Activated T-helper 1 cell treated with anti-CD3 and anti-CD28 coated beads, Interleukin-2, amount 50 U/mL, for 16 hours (primary cell): ENCODE results near the gene ALK.

Source experiments
- DNase-seq, 2 donors: peaks; one replicate each; pipeline ENCODE4 v3.0.0-alpha.2; 2020; ENCODE audit warnings: low read depth in 1 of 2, low spot score in 1 of 2

ALK gene

DNA sequence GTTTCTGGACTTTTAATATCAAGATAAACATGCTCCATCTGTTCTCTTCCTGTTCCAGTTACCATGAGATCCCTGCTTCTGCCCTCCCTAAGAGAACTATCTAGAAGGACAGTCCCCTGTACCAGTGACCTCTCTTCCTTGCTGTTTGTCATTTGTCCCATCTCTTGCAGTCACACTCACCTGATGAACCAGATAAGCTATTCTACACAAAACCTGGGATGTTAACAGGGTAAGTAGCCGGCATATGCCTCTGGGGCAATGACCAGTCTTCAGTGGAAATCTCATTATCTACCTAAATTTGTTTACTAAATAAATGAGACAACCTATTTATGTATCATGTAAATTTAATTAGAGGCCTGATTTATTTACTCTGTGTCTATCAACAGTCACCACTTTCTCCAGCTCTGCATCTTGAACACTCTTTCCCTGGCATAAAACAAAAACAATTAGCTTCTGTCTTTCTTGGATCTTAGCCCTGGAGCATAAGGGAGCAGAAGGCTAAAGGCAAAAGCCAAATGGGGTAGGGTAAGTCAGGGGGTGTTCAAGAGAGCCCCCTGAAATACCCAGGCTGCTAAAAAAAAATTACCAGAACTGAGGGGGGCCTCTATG lies 337.7 kb downstream of the ALK start:
- no peak for DNase-seq

GRCh38 chr2:29583104-29583503 lies 338.3 kb downstream of the ALK start:
- no peak for DNase-seq

DNA sequence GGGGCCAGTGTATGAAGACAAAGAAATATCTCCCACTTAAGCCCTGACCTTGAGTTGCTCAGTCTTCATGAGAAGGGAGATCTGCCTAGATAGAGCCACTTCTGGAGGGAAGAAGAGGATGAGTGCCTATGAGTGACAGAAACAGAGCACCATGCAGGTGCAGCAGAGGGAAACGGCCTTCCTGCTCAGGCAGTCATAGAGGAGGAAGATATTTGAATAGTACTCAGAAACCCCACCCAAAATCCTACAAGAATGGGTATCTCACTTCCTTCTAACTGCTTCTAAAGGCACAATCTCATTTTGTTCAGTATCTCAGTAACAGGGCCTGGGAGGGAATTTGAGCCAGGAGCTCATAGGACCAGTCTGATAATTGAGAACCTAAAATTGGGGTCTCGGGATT lies 339.3 kb downstream of the ALK start:
- no peak for DNase-seq

GRCh38 chr2:29580223-29580622 lies 341.2 kb downstream of the ALK start:
- no peak for DNase-seq

DNA sequence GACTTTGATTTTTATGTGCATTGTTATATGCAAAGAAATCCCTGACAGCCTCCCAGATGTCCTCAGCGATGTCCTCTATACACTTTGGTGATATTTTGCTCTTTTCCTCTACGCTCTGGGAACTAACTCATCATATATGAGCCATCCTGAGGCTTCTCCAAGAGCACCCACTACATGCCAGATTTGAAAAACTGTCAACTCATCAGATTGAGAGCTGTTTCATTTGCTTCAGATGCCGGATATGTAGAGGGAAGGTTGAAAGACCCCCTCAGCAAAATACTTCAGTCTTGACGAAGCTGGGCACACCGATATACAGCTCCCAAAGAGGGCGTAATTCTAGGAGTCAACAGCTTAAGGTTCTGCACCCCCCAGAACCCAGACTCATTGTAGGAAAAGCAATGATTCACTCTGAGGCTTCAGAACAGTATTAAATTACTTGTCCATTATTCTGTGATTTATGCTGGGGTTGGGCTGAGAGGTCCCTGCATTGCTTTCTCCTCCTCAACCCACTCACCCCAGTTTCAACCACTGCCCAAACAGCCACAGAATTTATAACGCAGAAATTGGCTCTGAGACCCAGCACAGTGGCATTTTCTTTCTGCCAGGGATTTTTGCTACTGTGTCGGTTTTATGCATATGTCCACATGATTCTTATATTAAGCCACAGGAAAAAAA lies 341.8 kb downstream of the ALK start:
- no peak for DNase-seq

DNA sequence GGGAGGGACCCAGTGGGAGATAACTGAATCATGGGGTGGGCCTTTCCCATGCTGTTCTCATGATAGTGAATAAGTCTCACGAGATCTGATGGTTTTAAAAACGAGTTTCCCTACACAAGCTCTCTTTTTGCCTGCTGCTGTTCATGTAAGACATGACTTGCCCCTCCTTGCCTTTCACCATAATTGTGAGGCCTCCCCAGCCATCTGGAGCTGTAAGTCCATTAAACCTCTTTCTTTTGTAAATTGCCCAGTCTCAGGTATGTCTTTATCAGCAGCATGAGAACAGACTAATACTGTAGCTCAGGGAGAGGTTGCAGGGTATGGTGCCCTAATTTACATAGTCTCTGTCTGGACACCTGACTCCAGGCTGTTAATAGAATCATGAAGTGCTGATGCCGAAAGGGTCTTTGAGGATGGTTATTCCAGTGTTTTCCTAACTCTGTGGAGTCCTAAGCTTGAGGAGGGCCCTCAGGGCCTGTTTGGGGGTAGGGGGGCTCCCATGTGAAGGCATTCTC lies 343.2 kb downstream of the ALK start:
- no peak for DNase-seq

- DNase-seq: no peak
These were observed 345.2 kb downstream of the ALK start for GRCh38 chr2:29576231-29576630.

- DNase-seq: no peak
These were observed 346.0 kb downstream of the ALK start for GRCh38 chr2:29575370-29575890.

- DNase-seq: no peak
These were observed 347.8 kb downstream of the ALK start for GRCh38 chr2:29573612-29574011.

GRCh38 chr2:29573147-29573546 lies 348.2 kb downstream of the ALK start:
- no peak for DNase-seq

- DNase-seq: no peak
These were observed 350.8 kb downstream of the ALK start for GRCh38 chr2:29570539-29570938.

DNA sequence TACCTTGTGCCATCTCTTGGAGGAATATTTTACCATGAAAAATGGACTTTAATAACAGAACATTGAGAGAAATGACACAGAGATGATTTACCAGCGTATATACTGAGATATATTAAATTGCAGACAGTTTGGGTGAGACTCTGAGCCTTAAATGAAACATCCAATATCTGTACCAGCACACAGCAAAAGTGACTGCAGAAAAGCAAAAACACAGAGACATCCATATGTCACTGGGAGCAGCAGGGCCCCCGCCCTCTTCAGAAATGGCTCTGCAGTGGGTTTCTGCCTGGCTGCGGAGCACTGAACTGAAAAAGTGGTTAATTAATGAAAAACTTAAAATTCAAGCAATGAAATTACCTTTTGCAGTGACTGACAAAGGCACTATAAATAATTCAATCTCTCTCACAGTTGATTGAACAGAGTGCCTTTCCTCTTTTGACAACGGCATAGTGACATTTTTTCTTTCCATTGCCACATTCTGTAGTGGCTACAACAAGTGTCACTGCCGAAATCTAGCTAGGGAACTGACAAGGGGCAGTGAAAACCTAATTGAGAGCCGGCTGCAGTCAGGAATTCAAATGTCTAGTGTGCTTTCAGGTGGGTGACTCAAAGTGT lies 353.4 kb downstream of the ALK start:
- DNase-seq: no peak

DNA sequence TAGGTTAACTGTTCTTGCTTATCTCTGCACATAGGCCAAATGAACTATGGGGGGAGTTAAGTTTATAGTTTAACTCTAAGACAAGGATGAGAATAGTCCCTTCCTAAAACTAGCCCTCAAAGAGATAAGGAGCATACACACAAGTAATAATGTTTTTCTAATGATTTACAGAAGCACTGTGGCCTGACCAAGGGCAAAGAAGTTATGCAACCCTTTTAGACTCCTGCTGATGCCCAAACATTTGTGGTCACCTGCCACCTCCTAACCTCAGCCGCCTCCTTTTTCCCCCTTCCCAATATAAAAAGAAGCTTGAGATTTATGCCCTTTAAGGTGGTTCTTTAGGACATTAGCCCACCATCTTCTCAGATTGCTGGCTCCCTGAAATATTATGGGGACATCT lies 357.7 kb downstream of the ALK start:
- DNase-seq: no peak

DNA sequence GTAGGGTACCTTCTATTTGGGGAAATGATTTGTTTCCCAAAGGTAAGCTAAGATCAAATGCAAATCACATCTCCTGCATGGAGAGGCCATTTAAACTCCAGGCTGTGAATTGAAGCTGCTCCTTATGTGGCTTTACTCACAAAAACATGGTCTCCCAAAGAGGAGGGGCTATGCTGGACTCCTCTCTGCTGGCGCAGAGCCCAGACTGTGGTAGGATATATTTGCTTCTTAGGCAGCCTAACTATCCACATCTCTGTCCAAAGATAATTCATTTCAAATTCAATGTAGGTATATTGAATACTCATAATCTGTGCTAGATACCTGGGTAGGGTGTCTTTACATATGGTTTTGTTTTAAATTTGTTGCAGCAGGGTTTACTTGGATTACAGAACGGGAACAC lies 358.5 kb downstream of the ALK start:
- no peak for DNase-seq

GRCh38 chr2:29562319-29562718 lies 359.1 kb downstream of the ALK start:
- no peak for DNase-seq

GRCh38 chr2:29561628-29562027 lies 359.8 kb downstream of the ALK start:
- DNase-seq: no peak

GRCh38 chr2:29561181-29561580 lies 360.2 kb downstream of the ALK start:
- DNase-seq: no peak

- no peak for DNase-seq
These were observed 360.8 kb downstream of the ALK start for GRCh38 chr2:29560566-29560965.

DNA sequence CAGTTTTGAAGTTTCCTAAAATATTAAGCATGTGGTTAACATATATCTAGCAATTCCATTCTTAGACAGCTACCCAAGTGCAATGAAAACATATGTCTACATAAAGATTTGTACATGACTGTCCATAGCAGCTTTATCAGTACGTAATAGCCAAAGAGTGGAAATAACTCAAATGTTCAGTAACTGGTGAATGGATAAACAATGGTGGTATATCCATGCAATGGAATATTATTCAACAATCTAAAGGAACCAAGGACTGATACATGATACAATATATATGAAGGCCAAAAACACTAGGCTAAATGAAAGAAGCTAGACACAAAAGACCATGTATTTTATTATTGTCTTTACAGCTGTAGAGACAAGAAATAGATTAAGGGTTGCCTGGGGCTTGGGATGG lies 361.4 kb downstream of the ALK start:
- no peak for DNase-seq

DNA sequence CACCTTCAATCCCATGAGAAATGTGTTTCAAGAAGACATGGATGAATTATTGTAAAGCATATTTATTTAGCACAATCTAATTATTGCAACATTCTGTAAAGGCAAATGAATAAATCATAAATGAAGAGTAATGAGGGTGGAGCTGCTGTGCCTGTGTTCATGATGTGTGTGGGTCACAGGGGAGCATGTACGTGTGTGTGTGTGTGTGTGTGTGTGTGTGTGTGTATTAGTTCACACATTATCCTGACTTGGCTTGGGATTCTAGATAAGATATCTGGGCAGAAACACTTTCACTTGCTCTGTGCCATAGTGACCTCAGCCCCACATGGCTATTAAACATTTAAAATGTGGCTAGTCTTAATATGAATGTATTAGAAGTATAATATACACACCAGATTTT lies 361.8 kb downstream of the ALK start:
- DNase-seq: no peak

GRCh38 chr2:29558097-29558496 lies 363.3 kb downstream of the ALK start:
- no peak for DNase-seq

GRCh38 chr2:29557268-29557667 lies 364.1 kb downstream of the ALK start:
- no peak for DNase-seq

DNA sequence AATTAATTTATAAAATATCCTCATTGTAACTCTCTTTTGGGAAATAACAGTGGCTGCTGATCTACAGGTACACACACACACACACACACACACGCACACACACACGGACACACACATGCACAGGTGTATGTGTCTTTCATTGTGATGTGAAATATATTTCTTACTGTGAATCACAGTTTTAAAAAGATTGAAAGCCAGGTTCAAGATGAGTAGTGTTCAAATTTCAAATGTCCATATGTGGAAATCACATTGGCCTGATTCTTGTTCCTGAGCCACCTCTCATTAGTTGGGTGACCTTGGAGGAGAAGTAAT lies 372.4 kb downstream of the ALK start:
- no peak for DNase-seq
